ENCODE results near the gene BAHCC1.

- TF ChIP-seq, protein P1, sequence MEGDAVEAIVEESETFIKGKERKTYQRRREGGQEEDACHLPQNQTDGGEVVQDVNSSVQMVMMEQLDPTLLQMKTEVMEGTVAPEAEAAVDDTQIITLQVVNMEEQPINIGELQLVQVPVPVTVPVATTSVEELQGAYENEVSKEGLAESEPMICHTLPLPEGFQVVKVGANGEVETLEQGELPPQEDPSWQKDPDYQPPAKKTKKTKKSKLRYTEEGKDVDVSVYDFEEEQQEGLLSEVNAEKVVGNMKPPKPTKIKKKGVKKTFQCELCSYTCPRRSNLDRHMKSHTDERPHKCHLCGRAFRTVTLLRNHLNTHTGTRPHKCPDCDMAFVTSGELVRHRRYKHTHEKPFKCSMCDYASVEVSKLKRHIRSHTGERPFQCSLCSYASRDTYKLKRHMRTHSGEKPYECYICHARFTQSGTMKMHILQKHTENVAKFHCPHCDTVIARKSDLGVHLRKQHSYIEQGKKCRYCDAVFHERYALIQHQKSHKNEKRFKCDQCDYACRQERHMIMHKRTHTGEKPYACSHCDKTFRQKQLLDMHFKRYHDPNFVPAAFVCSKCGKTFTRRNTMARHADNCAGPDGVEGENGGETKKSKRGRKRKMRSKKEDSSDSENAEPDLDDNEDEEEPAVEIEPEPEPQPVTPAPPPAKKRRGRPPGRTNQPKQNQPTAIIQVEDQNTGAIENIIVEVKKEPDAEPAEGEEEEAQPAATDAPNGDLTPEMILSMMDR (conservative IDR thresholded peaks at IDR 0.05), result no peak
- TF ChIP-seq EZH2 (IDR thresholded peaks at IDR 0.05; ENCODE audit: low read depth), result no peak
Observed at GRCh38 chr17:81469266-81469665, 74.0 kb downstream of the BAHCC1 start.
